Activated CD4-positive, alpha-beta T cell treated with anti-CD3 and anti-CD28 coated beads, Interleukin-2, amount 50 U/mL, for 16 hours (primary cell): ENCODE measurements around the gene SRSF8.
"Not testable (repeated sequence)": the region's sequence is repeated elsewhere in the genome, so short reads cannot be mapped to it uniquely, and the experiment has no call there.

Experiments used
- DNase-seq: peaks from one replicate; pipeline ENCODE4 v3.0.0-alpha.2; 2020

SRSF8 gene, protein sequence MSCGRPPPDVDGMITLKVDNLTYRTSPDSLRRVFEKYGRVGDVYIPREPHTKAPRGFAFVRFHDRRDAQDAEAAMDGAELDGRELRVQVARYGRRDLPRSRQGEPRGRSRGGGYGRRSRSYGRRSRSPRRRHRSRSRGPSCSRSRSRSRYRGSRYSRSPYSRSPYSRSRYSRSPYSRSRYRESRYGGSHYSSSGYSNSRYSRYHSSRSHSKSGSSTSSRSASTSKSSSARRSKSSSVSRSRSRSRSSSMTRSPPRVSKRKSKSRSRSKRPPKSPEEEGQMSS

DNA sequence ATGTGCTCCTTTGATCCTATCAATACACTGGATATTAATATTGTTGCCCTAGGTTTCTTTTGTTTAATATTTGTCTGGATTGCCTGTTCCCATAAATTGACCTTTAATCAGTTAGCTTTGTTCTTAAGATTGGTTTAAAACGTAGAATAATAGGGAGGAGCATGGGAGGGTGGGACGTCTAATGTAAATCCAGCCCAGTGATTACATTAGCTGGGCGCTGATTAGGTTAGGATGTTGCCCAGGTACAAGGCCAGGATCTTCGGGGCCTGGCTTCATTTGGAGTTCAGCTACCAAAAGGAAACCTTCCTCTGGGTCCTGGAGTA, at the start of gene SRSF8:
Gene SRSF8, plus strand, starts transcription at position 204 of the 323 bp plus-strand sequence. CDS start 308 bp downstream, outside the sequence.
- DNase-seq: no peak

GRCh38 chr11:95021468-95021867, 45.3 kb upstream of the SRSF8 start:
- not testable (repeated sequence) for DNase-seq

DNA sequence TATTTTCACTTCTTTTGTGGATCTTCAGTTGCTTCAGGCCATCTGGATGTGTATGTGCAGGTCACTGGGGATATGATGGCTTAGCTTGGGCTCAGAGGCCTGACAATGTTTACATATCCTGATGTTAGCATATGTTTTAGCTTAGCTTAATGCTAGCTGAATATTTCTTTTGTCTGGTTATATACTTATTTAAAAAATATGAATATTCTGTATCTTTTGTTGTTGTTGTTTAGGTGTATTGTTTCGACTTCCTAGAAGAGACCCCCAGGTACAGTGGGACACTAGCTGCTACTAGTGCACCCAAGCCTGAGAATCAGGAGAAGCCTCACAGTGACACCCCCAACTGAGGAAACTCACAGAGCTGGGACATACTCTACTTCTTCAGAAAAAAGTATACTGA, 41.8 kb upstream of the SRSF8 start, which contains the start of gene KDM4E:
Gene KDM4E, plus strand, starts transcription at position 301 of the 400 bp plus-strand sequence. CDS start 300 bp downstream, outside the sequence.
- no peak for DNase-seq

DNA sequence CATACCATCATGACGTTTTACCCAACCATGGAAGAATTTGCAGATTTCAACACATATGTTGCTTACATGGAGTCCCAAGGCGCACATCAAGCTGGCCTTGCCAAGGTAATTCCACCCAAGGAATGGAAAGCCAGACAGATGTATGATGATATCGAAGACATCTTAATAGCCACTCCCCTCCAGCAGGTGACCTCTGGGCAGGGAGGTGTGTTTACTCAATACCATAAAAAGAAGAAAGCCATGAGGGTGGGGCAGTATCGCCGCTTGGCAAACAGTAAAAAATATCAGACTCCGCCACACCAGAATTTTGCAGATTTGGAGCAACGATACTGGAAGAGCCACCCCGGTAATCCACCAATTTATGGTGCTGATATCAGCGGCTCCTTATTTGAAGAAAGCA, 41.1 kb upstream of the SRSF8 start:
- not testable (repeated sequence) for DNase-seq

DNA sequence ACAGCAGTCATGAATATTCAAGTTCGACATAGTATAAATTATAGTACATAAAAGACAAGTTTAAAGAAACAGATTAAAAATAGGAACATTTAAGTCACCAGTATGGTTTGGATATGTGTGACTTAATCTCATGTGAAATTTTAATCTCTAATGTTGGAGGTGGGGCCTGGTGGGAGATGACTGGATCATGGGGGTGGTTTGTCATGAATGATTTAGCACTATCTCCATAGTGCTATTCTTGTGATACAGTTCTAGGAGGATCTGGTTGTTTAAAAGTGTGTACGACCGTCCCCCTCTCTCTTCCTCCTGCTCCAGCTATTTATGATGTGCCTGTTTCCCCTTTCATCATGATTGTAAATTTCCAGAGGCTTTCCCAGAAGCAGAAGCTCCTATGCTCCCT, 38.4 kb upstream of the SRSF8 start:
- DNase-seq: no peak

DNA sequence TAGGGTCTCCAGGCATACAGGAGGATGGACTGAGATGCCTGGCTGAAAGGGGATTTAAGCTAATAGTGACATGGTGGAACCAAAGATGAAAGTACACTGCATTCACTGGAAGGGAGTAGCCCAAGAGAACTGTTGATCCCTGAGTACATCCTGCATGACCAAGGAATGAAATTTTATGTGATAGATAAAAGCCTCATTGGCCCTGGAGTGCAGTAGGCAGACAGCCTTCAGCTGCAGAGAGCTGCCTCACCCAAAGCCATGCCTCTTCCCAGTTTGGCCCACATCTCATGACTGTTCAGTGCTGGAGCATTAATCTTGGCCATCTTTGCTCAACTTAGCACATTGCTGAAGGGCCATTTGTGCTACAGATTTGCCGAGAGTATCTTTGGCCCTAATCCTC, 33.7 kb upstream of the SRSF8 start:
- DNase-seq: no peak

DNA sequence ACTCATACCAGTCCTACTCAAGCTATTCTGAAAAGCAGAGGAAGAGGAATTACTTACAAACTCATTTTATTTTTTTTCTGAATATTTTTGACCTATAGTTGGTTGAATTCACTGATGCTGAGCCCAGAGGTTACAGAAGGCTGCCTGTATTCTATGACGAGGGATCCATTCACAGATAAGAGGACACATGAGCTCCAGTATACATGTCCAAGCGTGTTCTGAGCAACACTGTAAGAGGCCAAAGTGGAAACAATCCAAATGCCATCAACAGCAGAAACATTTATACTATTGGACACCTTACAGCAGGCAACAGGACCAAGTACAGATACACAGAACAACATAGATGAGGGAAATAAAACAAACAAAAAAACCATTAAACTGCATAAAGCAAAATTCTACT, 31.4 kb upstream of the SRSF8 start:
- DNase-seq: no peak

- DNase-seq: not testable (repeated sequence)
Measured at GRCh38 chr11:95037356-95038035, 29.2 kb upstream of the SRSF8 start.

GRCh38 chr11:95042239-95042638, 24.5 kb upstream of the SRSF8 start:
- DNase-seq: no peak

GRCh38 chr11:95042906-95043305, 23.8 kb upstream of the SRSF8 start:
- DNase-seq: no peak

DNA sequence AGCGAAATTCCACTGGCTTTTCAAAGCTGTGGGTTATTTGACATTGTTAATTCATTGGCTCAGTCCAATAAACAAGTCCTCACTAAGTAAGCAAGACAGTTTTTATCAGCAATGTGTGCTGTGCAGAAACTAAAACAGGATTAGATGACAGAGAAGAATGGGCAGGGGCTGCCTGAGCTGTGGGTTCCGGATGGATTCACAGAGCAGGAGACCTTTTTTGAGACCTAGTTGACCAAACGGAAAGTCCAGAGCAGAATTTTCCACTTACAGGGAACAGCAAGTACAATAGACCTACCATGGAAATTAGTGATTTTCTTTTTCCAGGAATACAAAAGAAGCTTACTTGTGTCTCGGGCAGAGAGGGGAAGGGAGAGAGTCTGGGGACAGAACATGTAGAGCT, 22.7 kb upstream of the SRSF8 start:
- DNase-seq: no peak

DNA sequence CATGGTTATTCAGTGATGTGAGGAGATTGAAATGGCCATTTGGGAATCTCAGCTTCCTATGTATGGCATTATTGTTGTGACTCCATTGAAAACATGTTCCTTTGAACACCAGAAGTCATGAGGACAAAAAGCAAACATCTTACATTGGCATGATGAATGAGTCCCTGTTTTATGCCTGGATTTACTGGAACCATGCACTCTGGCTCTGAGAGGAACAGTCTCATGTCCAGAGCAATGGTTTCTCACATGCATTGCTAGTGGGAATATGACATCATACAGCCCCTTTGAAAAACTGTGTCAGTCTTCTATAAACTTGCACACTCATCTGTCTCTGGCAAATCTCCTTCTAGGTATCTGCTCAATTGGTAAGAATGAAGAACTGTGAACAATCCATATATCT, 20.9 kb upstream of the SRSF8 start:
- DNase-seq: no peak

DNA sequence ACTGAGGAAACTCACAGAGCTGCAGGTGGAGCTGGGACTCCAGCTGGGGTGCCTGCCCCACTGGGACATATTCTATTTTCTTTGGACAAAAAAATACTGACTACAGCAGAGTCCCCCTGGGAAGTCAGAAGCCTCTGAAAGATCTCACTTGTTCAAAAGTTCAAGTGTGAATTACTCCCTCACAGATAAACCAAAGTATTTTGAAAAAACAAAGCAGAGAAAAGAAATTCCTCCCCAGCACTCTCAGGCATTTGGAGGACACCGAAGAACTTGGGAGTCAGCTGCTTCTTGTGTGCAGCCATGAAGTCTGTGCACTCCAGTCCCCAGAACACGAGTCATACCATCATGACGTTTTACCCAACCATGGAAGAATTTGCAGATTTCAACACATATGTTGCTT, 17.6 kb upstream of the SRSF8 start, which contains the start of gene KDM4F:
Gene KDM4F, plus strand, starts transcription at position 301 of the 400 bp plus-strand sequence.
- not testable (repeated sequence) for DNase-seq

DNA sequence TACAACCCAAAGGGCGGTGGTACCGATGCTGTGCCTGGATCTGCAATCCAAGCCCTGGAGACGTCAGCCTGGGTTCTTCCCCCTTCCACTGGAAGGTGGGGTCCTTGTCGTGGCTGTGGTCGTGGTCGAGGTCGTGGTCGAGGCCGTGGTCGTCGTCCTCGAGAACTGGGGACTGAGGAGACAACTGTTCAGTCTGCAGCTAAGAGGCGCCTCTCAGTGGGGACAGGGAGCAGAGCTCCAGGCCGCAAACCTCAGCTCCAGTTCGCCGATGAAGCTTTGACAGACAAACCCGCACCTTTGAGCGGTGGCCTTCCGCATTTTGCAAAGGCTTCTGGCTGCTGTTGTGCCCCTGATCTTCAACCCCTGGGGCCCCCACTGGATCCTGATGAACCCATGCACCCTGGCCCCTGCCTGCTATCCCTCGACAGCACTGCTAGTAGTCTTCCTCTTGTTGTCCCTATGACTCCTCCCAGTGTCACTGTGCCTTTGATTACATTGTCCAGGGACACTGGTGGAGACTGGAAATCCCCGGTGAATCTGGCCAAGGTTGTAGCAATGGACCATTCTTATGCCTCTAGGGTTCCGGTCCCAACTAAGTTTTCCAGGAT, 16.0 kb upstream of the SRSF8 start:
- no peak for DNase-seq

- no peak for DNase-seq
Measured at GRCh38 chr11:95054356-95054755, 12.4 kb upstream of the SRSF8 start.

GRCh38 chr11:95055283-95055897, 11.3 kb upstream of the SRSF8 start:
- DNase-seq: no peak

DNA sequence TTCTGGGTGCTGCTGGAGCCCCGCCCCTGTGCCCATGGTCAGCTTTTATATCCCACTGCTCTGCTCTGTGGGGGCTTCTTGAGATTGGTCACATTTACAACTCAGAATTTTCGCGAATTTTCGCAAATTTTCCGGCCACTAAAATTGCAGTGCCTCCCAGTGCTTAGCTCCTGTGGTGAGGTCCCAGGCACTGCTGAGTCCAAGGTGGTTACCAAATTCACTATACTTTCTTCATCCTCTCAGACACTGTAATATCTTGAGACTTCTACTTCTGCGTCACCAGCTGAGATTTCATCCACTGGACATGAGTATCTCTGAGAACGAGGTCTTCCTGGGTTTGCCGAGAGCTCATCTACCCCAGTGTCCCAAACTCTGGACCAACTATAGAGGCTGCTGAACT, 8.8 kb upstream of the SRSF8 start:
- DNase-seq: no peak

DNA sequence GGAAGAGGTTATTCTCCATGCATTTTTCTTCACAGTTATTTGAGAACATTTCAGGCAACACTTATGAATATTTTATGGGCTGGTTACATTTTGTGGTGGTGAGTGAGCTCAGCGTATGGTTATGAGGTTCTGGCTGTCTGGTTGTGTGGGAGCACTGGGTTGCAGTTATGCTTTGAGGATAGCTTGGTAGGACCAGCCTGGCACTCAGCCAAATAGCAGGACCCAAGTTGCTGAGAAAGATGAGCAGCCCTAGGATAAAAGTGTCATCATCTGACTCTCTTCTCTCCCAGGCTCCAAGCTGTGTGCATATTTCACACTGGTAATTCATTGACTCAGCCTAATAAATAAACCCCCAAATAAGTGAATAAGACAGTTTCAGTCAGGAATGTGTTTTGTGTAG, 8.1 kb upstream of the SRSF8 start:
- no peak for DNase-seq

DNA sequence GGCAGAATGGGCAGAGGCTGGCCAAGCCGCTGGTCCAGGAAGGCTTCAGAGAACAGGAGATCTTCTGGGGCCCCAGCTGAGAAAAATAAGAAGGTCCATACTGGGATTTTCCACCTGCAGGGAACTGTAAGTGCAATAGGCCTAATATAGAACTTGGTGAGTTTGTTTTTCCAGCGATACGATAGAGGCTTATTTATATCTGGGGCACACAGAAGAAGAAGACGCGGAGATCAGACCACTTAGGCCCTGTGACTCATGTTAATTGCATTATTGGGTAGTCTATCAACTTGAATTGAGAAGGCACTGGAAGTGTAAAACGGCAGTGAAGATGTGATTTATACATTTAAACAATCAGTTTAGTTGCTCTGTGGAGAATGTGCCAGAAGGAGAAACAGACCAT, 7.7 kb upstream of the SRSF8 start:
- DNase-seq: no peak

DNA sequence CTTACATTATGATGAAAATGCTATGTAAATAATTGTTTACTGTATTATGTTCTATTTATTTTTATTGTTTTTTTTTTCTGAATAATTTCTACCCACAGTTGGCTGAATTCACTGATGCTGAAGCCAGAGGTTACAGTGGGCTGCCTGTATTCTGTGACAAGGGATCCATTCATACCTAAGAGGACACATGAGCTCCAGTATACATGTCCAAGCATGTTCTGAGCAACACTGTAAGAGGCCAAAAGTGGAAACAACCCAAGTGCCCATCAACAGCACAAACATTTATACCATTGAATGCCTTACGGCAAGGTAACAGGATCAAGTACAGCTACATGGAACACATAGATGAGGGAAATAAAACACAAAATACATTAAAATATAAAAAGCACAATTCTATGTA, 1.4 kb upstream of the SRSF8 start:
- no peak for DNase-seq

GRCh38 chr11:95067039-95067840, 521 bp downstream of the SRSF8 start:
- DNase-seq: peak; percentile 78

DNA sequence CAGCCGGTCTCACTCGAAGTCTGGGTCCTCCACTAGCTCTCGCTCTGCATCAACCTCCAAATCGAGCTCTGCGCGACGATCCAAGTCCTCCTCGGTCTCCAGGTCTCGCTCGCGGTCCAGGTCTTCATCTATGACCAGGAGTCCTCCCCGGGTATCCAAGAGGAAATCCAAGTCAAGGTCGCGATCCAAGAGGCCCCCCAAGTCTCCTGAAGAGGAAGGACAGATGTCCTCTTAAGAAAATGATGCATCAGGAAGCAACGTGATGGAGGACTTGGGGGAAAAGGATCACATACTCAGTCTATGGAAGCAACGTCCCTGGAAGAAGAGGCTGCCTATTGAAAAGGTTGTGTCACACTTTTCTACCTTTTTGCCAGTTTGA, 1.1 kb downstream of the SRSF8 start:
- no peak for DNase-seq

DNA sequence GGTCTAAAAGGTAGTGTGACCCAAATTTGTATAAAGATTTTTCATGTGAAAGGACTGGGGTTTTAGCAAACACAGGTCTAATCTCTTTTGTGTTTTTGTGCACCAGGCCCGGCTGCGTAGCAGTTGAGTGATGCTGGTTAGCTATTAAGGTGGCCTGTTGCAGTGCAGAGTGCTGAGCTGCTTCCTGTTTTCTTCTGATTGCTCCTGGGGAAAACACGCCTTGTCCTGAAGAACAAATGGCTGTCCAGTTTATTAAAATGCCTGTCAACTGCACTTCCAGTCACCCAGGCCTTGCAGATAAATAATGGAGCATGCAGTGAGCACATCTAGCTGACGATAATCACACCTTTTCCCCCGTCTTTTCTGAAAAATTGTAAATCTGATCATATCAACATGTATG, 1.8 kb downstream of the SRSF8 start:
- peak; percentile 92 for DNase-seq
